Keratinocyte (primary cell): ENCODE results near the gene C11orf42. TPM values are rescaled to one million over a fixed set of nuclear protein-coding genes. Genes with fewer than 3 reads are reported as not detected.

Experiments
- DNase-seq: peaks from one replicate; pipeline ENCODE4 v3.0.0-alpha.2; 2011; ENCODE audit warnings: low read depth, missing footprints, low spot score
- FAIRE-seq: peaks from 2 replicates; lab custom pipeline; 2011; peaks lifted over from hg19 to GRCh38; lab: Jason Lieb, UNC
- H2AFZ ChIP-seq: 2 replicates; pipeline ENCODE4 v1.6.0; 2012; ENCODE audit warnings: low read length, control low read depth, inconsistent platforms; ENCODE audit not compliant: control insufficient read depth
- H3K27ac ChIP-seq: 2 replicates; pipeline ENCODE4 v1.5.1; 2011; ENCODE audit warnings: low read length; ENCODE audit not compliant: control insufficient read depth, insufficient read depth
- H3K27me3 ChIP-seq: 3 replicates; pipeline ENCODE4 v1.6.0; 2011; ENCODE audit warnings: low read length; ENCODE audit not compliant: control insufficient read depth, insufficient read depth; ENCODE audit errors: extremely low read depth
- H3K36me3 ChIP-seq, 2 experiments: 2 replicates in 1 of 2; 3 replicates in 1 of 2; pipeline ENCODE4 v1.5.1; 2011; ENCODE audit warnings: low read length in 2 of 2, mild to moderate bottlenecking in 1 of 2; ENCODE audit not compliant: control insufficient read depth in 2 of 2, insufficient read depth in 2 of 2; ENCODE audit errors: extremely low read depth in 1 of 2
- H3K4me1 ChIP-seq: 3 replicates; pipeline ENCODE4 v1.5.1; 2011; ENCODE audit warnings: low read length; ENCODE audit not compliant: control insufficient read depth, insufficient read depth; ENCODE audit errors: extremely low read depth
- H3K4me2 ChIP-seq: 3 replicates; pipeline ENCODE4 v1.6.0; 2011; ENCODE audit warnings: low read depth, low read length; ENCODE audit not compliant: control insufficient read depth, insufficient read depth; ENCODE audit errors: extremely low read depth
- H3K4me3 ChIP-seq, 3 experiments: fragments of 200-600 bp in 1 of 3; sonication (generic) in 1 of 3; 2 replicates in 2 of 3; 3 replicates in 1 of 3; pipeline ENCODE4 v1.5.1; 2011 to 2016; ENCODE audit warnings: low read length in 3 of 3, mild to moderate bottlenecking in 3 of 3, control low read depth in 2 of 3, inconsistent platforms in 1 of 3, low read depth in 1 of 3, mixed read lengths in 1 of 3, mixed run types in 1 of 3, moderate library complexity in 1 of 3; ENCODE audit not compliant: control insufficient read depth in 2 of 3, insufficient read depth in 2 of 3; ENCODE audit errors: extremely low read depth in 1 of 3
- H3K79me2 ChIP-seq: 2 replicates; pipeline ENCODE4 v1.6.0; 2012; ENCODE audit warnings: low read length; ENCODE audit not compliant: control insufficient read depth, insufficient read depth
- H3K9ac ChIP-seq: 3 replicates; pipeline ENCODE4 v1.6.0; 2011; ENCODE audit warnings: low read length; ENCODE audit not compliant: control insufficient read depth, insufficient read depth; ENCODE audit errors: extremely low read depth
- H3K9me1 ChIP-seq: 3 replicates; pipeline ENCODE4 v1.6.0; 2011; ENCODE audit warnings: low read length; ENCODE audit not compliant: control insufficient read depth, insufficient read depth; ENCODE audit errors: extremely low read depth
- H3K9me3 ChIP-seq: 2 replicates; pipeline ENCODE4 v1.5.1; 2012; ENCODE audit warnings: low read depth, low read length; ENCODE audit not compliant: control insufficient read depth
- H4K20me1 ChIP-seq: 3 replicates; pipeline ENCODE4 v1.6.0; 2011; ENCODE audit warnings: low read length; ENCODE audit not compliant: control insufficient read depth, insufficient read depth; ENCODE audit errors: extremely low read depth
- EZH2 ChIP-seq: IDR thresholded peaks from one replicate; pipeline ENCODE4 v1.6.1; 2012; ENCODE audit warnings: inconsistent platforms, mild to moderate bottlenecking, low read length, moderate library complexity
- dilution Hi-C: fragments of 300-500 bp; cut with MboI; formaldehyde crosslinking; loops from one replicate; pipeline ENCODE4 v1.7.0; 2020; ENCODE audit warnings: low sequenced_read_pairs; ENCODE audit not compliant: extremely low pct_ligation_motif_present
- polyA plus RNA-seq, 5 experiments: library from polyadenylated mRNA; depleted of rRNA in 3 of 5; stranded (reverse) in 3 of 5; stranded (forward) in 1 of 5; unstranded in 1 of 5; fragments of >200 nt; gene quantifications; 1 replicate in 1 of 5; 2 replicates in 3 of 5; 3 replicates in 1 of 5; pipeline versions ENCODE4 v1.2.1 to v1.2.3, GENCODE V29; 2011 to 2012; ENCODE audit warnings: missing spikeins in 2 of 5, low read depth in 1 of 5, low replicate concordance in 1 of 5
- TF ChIP-seq, protein P1 (sequence below), 3 experiments: IDR thresholded peaks in 1 of 3; conservative IDR thresholded peaks in 1 of 3; optimal IDR thresholded peaks in 1 of 3; 2 replicates in 2 of 3; 3 replicates in 1 of 3; pipeline versions ENCODE3 to v1.5.1; 2011; ENCODE audit warnings: low read length in 3 of 3, mild to moderate bottlenecking in 3 of 3, moderate library complexity in 2 of 3, control low read depth in 1 of 3, inconsistent platforms in 1 of 3; ENCODE audit not compliant: insufficient read depth in 2 of 3; ENCODE audit errors: extremely low read depth in 1 of 3

The C11orf42 gene
- polyA plus RNA-seq, 1 donor (not counting 4 experiments of a cell fraction or from before 2014, with no cell fraction given), result not detected

DNA sequence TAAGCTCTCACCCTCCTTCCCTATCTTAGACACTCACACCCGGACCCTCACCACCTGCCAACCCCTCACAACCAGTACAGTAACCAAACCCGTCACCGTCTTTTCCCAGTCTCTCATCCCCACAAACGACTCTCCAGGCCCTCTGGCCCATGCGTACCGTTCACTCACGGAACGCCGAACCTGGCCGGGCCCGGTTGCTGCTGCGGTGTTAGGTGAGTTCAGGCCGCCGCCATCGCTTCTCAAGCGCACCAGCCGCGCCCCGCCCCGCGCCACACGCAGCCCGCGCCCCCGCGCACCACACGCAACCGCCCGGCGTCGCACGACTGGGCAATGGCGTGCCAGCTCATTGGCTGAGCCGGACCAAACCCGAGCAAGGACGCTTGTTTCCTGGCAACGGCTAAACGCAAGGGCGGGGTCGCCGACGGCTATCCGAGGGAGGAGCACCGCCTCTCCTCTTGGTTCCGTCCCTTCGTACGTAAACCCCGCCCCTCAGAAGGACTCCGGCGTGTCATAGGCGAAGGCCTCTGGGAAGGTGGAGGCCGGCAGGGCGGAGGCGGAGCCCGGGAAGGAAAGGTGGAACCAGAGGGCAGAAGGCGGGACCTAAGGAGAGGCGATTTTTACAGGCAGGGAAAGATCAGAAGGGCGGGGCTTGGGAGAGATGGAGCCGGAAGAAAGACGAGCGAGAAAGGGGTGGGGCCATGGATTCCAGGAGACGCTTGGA is 29.2 kb downstream of the C11orf42 start, which contains the start of gene FHIP1B:
Gene FHIP1B, minus strand, starts transcription at position 250 of the 721 bp plus-strand sequence. CDS start 10,120 bp downstream, outside the sequence.
- Histone ChIP-seq H4K20me1 (peaks cover 1% of the 10 kb centered on the region), H2AFZ (peak within 1 kb of the TSS; percentile 98), H3K9ac (peak within 1 kb of the TSS; percentile 92), H3K36me3 (no peaks in the 10 kb centered on the region), H3K27ac (peak within 1 kb of the TSS; percentile 87), H3K4me3 (peak within 1 kb of the TSS; percentile 83 to 90 (median 83)), H3K4me2 (peak within 1 kb of the TSS; percentile 92), H3K9me1 (no peaks in the 10 kb centered on the region), H3K4me1 (peaks cover 10% of the 10 kb centered on the region), H3K79me2 (peaks cover 46% of the 10 kb centered on the region), H3K27me3 (no peaks in the 10 kb centered on the region), H3K9me3 (no peaks in the 10 kb centered on the region)
- TF ChIP-seq, protein P1, sequence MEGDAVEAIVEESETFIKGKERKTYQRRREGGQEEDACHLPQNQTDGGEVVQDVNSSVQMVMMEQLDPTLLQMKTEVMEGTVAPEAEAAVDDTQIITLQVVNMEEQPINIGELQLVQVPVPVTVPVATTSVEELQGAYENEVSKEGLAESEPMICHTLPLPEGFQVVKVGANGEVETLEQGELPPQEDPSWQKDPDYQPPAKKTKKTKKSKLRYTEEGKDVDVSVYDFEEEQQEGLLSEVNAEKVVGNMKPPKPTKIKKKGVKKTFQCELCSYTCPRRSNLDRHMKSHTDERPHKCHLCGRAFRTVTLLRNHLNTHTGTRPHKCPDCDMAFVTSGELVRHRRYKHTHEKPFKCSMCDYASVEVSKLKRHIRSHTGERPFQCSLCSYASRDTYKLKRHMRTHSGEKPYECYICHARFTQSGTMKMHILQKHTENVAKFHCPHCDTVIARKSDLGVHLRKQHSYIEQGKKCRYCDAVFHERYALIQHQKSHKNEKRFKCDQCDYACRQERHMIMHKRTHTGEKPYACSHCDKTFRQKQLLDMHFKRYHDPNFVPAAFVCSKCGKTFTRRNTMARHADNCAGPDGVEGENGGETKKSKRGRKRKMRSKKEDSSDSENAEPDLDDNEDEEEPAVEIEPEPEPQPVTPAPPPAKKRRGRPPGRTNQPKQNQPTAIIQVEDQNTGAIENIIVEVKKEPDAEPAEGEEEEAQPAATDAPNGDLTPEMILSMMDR (optimal IDR thresholded peaks at IDR 0.05 in 1 of 3, IDR thresholded peaks at IDR 0.05 in 1 of 3, conservative IDR thresholded peaks at IDR 0.05 in 1 of 3; ENCODE audit: extremely low read depth in 1 of 3, insufficient read depth in 2 of 3, low read length in 3 of 3), result no peak
- no peak for TF ChIP-seq EZH2
- DNase-seq (peak; percentile 94), FAIRE-seq (peak; percentile 79)
- dilution Hi-C loops, result no loop called here

DNA sequence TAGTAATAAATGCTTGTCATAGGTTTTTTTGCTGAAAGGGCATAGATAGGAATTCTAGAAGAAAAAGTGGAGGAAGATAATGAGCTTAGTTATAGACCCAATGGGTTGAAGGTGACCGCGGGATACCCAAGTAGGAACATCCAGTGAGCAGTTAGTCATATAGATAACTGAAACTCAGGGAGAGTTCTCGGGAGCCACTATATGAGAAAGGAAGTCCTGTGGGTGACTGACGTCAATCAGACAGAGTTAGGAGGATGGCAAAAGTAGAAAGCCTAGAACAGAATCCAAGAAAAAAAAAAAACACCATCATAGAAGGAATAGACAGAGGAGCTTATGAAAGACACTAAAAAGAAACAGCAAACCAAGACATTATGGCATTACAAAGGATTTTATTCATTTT is 31.9 kb downstream of the C11orf42 start:
- Histone ChIP-seq H3K9me3 (no peaks in the 10 kb centered on the region), H3K79me2 (peaks cover 20% of the 10 kb centered on the region), H3K27me3 (no peaks in the 10 kb centered on the region), H3K4me2 (no peak overlapping the region), H3K4me3 (no peak overlapping the region), H3K36me3 (no peaks in the 10 kb centered on the region), H3K9me1 (no peaks in the 10 kb centered on the region), H3K4me1 (peaks cover 10% of the 10 kb centered on the region), H2AFZ (no peak overlapping the region), H4K20me1 (no peaks in the 10 kb centered on the region), H3K27ac (no peak overlapping the region), H3K9ac (no peak overlapping the region)
- DNase-seq (no peak), FAIRE-seq (no peak)
- TF ChIP-seq EZH2, result no peak
- TF ChIP-seq, protein P1 (optimal IDR thresholded peaks at IDR 0.05 in 1 of 3, IDR thresholded peaks at IDR 0.05 in 1 of 3, conservative IDR thresholded peaks at IDR 0.05 in 1 of 3; ENCODE audit: extremely low read depth in 1 of 3, insufficient read depth in 2 of 3, low read length in 3 of 3), result no peak
- dilution Hi-C loops, result no loop called here
